ENCODE measurements around the gene PGM2. TPM values are rescaled to one million over a fixed set of nuclear protein-coding genes. Genes with fewer than 3 reads are reported as not detected.

The PGM2 gene
- total RNA-seq, 2 donors from 2014 or later = 21.5 to 25.1 TPM

DNA sequence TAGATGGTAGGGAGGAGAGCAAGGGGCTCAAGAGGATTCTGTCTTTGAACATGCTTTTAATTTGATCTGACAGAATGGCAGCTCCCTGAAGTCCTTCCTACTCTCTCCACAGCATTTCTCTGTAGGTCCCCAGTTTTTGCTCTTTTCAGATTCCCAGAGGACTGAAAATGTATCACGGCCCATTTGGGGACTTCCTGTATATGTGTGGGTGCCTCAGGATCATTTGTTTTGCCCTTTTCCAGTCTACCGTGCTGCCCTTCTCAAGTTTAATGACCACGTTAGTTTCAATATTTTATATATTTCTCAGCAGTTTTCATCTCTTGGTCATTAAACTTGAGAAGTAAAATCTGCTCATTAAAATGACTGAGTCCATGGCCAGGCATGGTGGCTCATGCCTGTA, 66.7 kb downstream of the PGM2 start:
- Histone ChIP-seq H3K4me1 (ENCODE audit: control insufficient read depth, insufficient read depth, low read length) (no peaks in the 10 kb centered on the region), H3K27ac (ENCODE audit: low read depth, low read length) (no peak overlapping the region), H3K36me3 (ENCODE audit: control insufficient read depth, insufficient read depth, low read length) (no peaks in the 10 kb centered on the region), H3K9me3 (ENCODE audit: control insufficient read depth, low read length) (no peaks in the 10 kb centered on the region), H3K27me3 (ENCODE audit: control insufficient read depth, insufficient read depth, low read length, poor library complexity, severe bottlenecking) (peaks cover 82% of the 10 kb centered on the region), H3K9ac (ENCODE audit: extremely low read depth, low read length, poor library complexity, severe bottlenecking) (no peak overlapping the region), H3K4me3 (ENCODE audit: low read length) (no peak overlapping the region)
- TF ChIP-seq, protein P1, sequence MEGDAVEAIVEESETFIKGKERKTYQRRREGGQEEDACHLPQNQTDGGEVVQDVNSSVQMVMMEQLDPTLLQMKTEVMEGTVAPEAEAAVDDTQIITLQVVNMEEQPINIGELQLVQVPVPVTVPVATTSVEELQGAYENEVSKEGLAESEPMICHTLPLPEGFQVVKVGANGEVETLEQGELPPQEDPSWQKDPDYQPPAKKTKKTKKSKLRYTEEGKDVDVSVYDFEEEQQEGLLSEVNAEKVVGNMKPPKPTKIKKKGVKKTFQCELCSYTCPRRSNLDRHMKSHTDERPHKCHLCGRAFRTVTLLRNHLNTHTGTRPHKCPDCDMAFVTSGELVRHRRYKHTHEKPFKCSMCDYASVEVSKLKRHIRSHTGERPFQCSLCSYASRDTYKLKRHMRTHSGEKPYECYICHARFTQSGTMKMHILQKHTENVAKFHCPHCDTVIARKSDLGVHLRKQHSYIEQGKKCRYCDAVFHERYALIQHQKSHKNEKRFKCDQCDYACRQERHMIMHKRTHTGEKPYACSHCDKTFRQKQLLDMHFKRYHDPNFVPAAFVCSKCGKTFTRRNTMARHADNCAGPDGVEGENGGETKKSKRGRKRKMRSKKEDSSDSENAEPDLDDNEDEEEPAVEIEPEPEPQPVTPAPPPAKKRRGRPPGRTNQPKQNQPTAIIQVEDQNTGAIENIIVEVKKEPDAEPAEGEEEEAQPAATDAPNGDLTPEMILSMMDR (conservative IDR thresholded peaks at IDR 0.05) = no peak
- H3K36me3 Mint-ChIP-seq (ENCODE audit: low read depth) = no peaks in the 10 kb centered on the region
- no peak overlapping the region for H3K27ac Mint-ChIP-seq
- no peaks in the 10 kb centered on the region for H3K9me3 Mint-ChIP-seq
- 77 to 88% methylated on average over 3 of the region's 3 CpGs for WGBS, 2 experiments (ENCODE audit: insufficient coverage in 1 of 2, insufficient read length in 1 of 2)
- peaks cover 7% of the 10 kb centered on the region for H3K4me1 Mint-ChIP-seq
- H3K27me3 Mint-ChIP-seq (ENCODE audit: insufficient read depth) = peaks cover 67% of the 10 kb centered on the region
- H3K4me3 Mint-ChIP-seq = no peak overlapping the region
- no peak for DNase-seq

DNA sequence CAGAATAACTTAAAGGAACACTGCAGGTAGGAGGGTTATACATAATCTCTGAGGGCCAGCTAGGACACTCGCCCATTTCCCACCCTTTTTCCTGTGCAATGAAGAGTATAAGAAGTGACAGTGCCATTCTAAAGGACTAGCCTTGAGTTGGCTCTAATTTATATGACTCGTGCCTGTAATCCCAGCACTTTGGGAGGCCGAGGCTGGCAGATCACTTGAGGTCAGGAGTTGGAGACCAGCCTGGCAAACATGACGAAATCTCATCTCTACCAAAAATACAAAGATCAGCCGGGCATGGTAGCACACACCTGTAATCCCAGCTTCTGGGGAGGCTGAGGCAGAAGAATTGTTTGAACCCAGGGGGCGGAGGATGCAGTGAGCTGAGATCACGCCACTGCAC, 68.8 kb downstream of the PGM2 start:
- Histone ChIP-seq H3K9ac (ENCODE audit: extremely low read depth, low read length, poor library complexity, severe bottlenecking) (no peak overlapping the region), H3K4me1 (ENCODE audit: control insufficient read depth, insufficient read depth, low read length) (no peaks in the 10 kb centered on the region), H3K9me3 (ENCODE audit: control insufficient read depth, low read length) (no peaks in the 10 kb centered on the region), H3K36me3 (ENCODE audit: control insufficient read depth, insufficient read depth, low read length) (no peaks in the 10 kb centered on the region), H3K4me3 (ENCODE audit: low read length) (no peak overlapping the region), H3K27ac (ENCODE audit: low read depth, low read length) (no peak overlapping the region), H3K27me3 (ENCODE audit: control insufficient read depth, insufficient read depth, low read length, poor library complexity, severe bottlenecking) (peaks cover 61% of the 10 kb centered on the region)
- H3K4me3 Mint-ChIP-seq = no peak overlapping the region
- H3K4me1 Mint-ChIP-seq = no peaks in the 10 kb centered on the region
- H3K9me3 Mint-ChIP-seq = peaks cover 4% of the 10 kb centered on the region
- H3K36me3 Mint-ChIP-seq (ENCODE audit: low read depth) = no peaks in the 10 kb centered on the region
- 88 to 92% methylated on average over 5 to 7 of the region's 7 CpGs for WGBS, 2 experiments (ENCODE audit: insufficient coverage in 1 of 2, insufficient read length in 1 of 2)
- H3K27ac Mint-ChIP-seq = no peak overlapping the region
- TF ChIP-seq, protein P1 (conservative IDR thresholded peaks at IDR 0.05) = no peak
- DNase-seq = no peak
- H3K27me3 Mint-ChIP-seq (ENCODE audit: insufficient read depth) = peaks cover 46% of the 10 kb centered on the region

DNA sequence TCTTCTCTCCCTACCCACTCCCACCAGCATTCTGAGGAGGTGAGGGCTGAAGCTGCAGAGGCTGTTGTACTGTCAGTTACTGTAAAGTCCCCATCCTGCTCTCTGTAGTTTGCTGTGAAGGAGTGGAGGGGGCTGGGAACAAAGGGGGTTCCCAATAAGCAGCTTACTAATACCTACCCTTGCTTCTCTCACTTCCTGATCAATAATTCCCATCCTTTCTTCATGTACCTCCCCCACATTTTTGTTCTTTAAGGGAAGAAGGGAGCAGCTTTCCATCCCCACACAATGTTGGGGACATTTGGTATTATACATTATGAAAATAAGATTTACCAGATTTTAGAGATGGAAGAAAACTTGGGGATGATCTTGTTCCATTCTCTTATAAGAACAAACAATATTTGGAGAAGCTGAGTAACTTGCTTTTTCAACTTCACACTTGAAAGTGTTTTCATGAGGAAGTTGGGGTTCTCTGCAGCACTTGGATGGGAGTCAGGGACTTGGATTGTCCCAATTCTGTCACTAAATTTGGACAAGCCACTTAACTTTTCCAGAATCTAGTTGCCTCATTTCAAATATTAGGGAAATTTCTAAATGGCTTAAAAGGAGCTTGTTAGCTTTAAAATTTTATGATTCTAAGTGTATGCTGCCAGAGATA, 69.8 kb downstream of the PGM2 start:
- DNase-seq = no peak
- Histone ChIP-seq H3K4me3 (ENCODE audit: low read length) (no peak overlapping the region), H3K27me3 (ENCODE audit: control insufficient read depth, insufficient read depth, low read length, poor library complexity, severe bottlenecking) (peaks cover 50% of the 10 kb centered on the region), H3K9ac (ENCODE audit: extremely low read depth, low read length, poor library complexity, severe bottlenecking) (no peak overlapping the region), H3K36me3 (ENCODE audit: control insufficient read depth, insufficient read depth, low read length) (no peaks in the 10 kb centered on the region), H3K27ac (ENCODE audit: low read depth, low read length) (no peak overlapping the region), H3K9me3 (ENCODE audit: control insufficient read depth, low read length) (no peaks in the 10 kb centered on the region), H3K4me1 (ENCODE audit: control insufficient read depth, insufficient read depth, low read length) (no peaks in the 10 kb centered on the region)
- H3K4me3 Mint-ChIP-seq = no peak overlapping the region
- H3K36me3 Mint-ChIP-seq (ENCODE audit: low read depth) = no peaks in the 10 kb centered on the region
- H3K9me3 Mint-ChIP-seq = peaks cover 4% of the 10 kb centered on the region
- H3K4me1 Mint-ChIP-seq = no peaks in the 10 kb centered on the region
- no peak overlapping the region for H3K27ac Mint-ChIP-seq
- TF ChIP-seq, protein P1 (conservative IDR thresholded peaks at IDR 0.05) = no peak
- H3K27me3 Mint-ChIP-seq (ENCODE audit: insufficient read depth) = peaks cover 38% of the 10 kb centered on the region
